ENCODE data around the gene AMACR.
"Not testable (repeated sequence)": the region's sequence is repeated elsewhere in the genome, so short reads cannot be mapped to it uniquely, and the experiment has no call there.

The AMACR gene

DNA sequence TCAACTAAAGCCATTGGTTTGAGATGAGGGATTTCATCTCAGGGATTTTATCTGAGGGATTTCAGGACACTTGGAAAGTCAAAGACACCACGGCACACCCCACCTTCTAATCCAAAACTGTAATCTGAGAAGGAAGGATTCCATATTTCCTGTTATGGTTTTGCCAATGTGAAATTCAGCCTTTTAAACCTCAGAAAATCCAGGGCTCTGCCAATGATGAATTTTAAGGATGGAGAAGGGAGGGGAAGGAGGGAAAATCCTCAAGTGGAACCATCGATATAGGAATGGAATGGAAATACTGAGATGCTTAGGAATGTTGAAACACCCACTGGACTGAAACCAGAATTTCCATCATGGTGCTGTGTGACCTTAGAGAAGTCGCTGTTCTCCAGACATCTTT lies 29.9 kb upstream of the AMACR start:
- no peak for DNase-seq (ENCODE audit: low spot score)

DNA sequence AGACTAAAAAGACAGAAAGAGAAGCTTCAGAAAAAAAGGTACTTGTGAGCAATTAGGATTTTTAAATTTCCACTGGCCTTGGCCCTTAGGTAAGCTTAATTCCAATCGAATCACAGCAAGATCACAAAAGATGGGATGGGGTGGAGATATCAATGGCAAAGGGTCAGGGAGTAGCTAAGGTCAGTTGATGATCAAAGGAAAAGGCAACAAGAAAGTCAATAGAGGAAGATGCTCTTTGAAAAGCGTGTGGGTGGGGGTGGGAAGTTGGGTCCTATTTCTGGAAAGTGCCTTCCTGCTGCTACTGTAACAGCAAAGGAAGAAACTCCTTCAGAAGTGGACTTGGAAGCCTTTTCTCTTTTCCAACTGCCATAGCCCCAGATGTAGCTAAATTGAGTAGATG lies 27.9 kb upstream of the AMACR start:
- no peak for DNase-seq (ENCODE audit: low spot score)

DNA sequence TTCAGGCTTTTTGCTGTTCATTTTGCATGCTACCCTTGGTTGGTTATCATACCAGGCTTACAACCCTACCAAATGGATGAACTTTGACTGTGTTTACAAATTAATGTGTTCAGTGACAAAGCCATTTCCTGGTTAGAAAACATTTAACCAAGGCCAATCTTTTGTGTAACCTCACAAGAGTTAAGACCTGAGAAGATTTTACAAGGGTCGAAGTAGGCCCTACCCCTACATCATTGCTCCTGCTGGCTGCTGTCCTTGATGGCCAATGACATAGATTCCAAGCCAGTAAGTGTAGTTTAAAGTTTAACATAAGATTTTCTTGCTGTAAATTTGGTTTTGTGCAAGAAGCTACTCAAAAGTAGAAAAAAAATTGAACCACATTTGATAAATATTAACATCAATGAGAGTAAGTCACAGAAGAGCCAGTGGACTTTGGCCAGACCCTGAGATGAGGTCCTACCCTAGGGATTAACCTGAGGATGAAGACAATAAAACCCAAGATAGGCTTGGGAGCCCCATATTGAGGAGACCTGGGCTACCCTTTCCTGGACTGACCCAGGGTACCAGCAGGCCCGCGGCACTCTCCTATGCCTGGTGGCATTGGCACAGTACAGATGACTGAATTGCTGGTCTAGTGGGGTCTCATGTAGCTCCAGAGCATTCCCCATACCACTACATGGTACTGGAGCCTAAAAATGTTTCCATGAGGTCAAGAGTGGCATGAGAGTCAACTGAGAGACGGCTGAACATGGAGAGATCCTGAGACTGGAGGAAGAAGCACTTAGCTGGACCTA lies 26.9 kb upstream of the AMACR start:
- no peak for DNase-seq (ENCODE audit: low spot score)

DNA sequence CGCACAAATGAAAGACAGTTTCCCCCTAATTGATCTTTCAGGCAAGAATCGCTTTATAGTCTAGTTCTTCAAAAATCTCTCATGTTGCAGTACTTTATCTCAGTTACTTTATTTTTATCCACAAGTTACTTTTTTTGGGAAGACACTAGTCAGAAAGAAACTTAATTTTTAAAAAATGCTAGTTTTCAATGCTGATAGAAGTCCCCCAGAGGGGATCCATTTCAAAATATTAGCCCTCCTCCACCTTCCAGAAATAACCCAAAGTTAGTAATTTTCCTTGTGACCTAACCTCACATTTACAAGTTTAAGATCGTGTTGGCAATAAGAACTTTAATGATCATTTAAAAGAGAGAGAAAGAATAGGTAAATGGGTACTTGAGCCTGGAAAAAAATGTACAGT lies 24.1 kb upstream of the AMACR start:
- no peak for DNase-seq (ENCODE audit: low spot score)

DNA sequence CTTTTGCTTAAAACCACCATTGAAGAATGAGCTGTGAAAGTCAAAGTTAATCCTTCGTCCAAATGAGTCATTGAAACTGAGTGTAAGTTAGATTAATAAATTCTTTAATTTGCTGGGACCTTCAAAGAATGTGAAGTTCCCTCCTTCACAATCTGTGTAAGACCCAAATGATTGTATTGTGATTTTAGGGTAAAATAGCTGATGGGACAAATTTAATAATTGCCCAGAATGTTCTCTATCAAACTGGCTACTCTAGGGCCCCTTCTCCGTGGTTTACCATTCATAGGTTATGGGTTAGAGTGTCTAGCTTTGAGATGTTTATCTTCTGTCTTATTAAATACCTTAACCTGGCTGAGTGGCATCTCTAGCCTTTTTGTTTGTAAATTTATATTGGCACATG lies 23.3 kb upstream of the AMACR start:
- no peak for DNase-seq (ENCODE audit: low spot score)

DNA sequence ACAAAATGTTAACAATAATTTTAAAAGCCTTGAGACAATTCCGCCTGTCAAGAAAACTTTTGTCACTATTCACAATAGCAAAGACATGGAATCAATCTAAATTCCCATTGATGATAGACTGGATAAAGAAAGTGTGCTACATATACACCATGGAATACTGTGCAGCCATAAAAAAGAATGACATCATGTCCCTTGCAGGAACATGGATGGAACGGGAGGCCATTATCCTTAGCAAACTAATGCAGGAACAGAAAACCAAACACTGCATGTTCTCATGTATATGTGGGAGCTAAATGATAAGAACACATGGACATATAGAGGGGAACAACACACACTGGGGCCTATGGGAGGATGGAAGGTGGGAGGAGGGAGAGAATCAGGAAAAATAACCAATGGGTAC lies 22.7 kb upstream of the AMACR start:
- DNase-seq (ENCODE audit: low spot score): not testable (repeated sequence)

DNA sequence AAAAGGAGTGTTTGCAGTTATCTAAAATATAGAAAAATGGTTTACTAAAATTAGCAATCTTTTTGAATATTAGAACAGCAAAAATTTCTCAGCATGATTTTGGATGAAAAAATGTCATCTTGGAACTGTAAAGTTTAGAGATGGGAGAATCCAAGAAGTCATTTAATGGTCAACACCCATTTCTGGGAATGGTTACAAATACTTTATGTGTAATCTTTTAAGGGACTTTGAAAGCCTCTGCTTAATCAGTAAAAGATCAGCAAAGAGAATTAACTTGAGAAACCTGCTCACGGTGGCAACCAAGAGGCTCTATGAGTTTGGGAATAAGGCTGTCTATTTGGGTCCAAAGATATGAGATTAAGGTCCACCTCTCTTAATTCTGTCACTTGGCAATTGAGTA lies 22.2 kb upstream of the AMACR start:
- no peak for DNase-seq (ENCODE audit: low spot score)

DNA sequence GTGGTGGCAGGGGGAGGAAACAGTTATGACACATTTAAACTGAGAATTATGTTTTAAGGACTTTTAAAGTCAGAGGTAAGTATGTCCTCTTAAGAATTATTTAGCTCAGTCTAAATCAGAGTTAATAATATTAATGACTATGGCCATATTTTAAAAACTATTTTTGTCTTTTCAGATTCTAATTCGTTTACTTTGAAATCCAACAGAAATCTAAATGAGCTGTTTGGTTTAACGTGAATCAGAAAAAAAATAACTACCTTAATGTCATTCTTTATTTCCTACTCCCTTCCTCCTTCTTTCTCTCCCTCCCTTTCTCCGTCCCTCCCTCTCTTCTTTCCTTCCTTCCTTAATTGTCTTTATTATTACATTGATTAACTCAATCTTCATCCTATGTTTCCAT lies 20.5 kb upstream of the AMACR start:
- no peak for DNase-seq (ENCODE audit: low spot score)

DNA sequence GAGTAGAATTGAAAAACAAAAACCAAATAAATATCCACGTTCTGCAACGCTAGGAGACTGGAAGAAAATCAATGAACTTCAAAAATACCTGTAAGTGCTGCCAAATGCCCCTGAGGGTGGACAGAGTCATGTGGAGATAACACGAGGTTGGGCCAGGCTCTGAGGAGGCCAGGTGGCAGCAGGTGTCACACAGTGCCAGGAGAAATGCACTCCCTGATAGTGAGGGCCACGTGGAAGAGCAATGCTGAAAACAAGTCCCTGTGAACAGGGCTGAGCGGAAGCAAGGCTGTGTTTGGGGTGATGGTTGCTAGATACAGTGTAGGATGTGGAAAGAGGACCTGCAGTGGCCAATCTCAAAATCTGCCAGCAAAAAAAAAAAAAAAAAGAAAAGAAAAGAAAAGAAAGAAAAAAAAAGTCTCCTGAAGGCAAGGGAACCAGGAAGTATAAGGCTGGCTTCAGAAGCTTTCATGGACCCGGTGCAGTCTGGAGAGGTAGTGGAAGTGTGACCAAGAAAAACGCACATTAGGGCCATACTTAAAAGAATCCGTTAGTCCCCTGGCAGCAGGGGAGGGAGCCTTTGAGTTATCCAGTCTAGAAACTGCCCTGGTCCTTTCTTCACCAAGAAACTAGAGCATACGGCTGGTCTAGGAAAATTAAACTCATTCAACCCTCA lies 18.4 kb upstream of the AMACR start:
- no peak for DNase-seq (ENCODE audit: low spot score)

DNA sequence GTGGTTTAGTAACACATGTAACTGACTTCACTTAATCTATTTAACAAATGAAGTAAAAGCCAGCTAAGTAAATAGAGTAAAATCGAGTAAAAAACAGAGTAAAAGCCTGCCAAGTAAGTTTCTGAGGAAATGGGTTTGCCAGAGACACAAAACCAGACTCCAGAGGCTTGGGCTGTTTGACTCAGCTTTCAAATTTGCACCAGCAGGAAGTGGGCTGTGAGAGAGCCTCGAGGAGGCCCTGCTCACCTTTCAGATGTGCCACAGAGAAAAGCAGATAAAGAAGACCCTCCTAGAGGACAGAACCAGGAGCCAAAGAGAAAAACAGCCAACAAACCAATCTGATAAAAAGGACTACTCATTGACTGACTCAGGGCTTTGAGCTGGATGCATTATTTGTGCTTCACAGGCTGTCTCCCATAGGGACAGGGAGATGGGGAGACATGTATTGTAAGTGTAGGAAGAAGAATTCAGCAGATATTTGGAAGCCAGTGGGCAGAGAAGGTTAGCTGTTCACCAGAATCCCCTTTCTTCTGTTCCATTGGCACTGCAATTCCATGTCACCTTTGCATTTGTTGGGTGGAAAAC lies 14.4 kb upstream of the AMACR start:
- no peak for DNase-seq (ENCODE audit: low spot score)

DNA sequence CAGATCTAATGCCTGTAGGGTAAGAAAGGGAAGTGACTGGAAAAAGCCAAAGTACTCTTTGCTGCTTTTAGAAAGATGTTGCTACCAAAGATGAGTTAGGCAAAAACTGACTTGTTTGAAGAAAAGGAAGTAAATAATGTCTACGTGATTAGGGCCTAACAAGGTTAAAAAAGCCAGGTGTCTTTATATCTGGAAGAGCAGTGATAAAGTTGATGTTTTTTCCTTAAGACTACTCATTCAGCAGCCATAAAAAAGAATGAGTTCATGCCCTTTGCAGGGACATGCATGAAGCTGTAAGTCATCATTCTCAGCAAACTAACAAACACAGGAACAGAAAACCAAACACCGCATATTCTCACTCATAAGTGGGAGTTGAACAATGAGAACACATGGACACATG lies 13.5 kb upstream of the AMACR start:
- DNase-seq (ENCODE audit: low spot score): no peak

DNA sequence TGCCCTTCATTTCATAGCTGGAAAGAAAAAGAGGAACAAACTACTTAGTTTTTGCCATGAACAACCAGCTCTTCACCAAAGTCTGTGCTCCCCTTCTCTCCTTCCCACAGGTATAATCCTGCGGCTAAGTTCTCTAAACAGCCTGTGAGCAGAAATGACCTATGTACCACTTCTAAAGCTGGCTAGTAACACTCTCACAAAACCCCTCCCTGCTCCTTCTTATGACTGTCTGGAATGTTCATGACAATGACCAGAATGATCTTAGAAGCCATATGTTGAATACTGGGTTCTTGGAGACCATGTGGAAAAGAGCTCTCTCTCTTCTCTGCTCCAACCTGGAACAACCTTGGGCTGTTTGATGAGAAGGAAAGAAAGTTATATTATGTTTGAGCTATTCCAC lies 12.9 kb upstream of the AMACR start:
- no peak for DNase-seq (ENCODE audit: low spot score)

DNA sequence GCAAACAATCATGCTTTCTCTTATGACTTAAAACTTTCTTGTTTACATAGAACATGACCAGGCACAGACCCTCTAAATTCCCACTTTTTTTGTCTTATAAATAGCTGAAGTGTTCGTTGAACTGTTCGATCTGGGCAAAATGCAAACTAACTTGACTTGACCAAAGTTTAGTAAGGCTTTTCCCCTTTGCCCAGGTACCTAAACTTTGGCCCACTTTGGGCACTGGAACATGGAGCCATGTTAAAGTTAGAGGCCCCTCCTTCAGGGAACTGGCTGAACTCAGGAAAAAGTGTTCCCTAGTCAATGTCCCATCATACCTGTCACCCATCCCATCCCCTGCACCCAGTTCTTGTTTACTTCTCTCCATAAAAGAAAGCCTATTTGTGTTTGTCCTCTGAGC lies 9.4 kb upstream of the AMACR start:
- DNase-seq (ENCODE audit: low spot score): no peak

DNA sequence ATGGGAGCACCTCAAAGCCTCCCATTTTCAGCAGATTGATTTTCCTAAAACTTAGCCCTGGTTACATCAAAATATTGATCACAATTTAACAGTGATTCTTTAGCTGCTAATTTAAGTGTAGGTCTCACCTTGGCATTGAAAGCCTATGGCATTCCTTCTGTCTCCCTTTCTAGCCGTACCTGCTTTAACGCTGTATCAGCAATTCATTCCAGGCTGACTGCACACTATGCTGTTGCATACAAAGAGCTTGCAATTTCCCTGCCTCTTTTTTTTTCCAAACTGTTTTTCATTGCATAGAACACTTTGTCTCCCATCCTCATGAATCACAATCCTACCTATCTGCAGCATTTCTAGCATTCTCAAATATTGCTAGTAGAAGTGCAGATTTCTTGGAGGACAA lies 8.9 kb upstream of the AMACR start:
- DNase-seq (ENCODE audit: low spot score): no peak

DNA sequence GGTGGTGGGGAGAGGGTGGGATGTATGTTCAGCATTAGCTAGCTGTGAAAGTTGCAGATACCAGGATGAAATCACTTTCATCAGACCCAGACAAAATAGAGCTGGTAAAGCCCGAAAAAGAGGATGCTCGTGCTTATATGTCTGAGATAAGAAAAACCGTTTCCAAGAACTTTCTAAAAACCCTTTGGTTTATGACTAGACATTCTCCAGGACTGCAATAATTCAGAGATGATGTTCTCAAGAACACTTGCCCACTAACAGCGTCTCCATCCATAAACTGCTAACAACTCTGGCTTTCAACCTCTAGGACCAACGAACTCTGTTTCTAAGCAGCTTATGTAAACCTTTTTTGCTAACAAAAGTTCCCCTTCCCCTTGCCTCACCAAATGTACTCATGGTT lies 8.4 kb upstream of the AMACR start:
- DNase-seq (ENCODE audit: low spot score): no peak

DNA sequence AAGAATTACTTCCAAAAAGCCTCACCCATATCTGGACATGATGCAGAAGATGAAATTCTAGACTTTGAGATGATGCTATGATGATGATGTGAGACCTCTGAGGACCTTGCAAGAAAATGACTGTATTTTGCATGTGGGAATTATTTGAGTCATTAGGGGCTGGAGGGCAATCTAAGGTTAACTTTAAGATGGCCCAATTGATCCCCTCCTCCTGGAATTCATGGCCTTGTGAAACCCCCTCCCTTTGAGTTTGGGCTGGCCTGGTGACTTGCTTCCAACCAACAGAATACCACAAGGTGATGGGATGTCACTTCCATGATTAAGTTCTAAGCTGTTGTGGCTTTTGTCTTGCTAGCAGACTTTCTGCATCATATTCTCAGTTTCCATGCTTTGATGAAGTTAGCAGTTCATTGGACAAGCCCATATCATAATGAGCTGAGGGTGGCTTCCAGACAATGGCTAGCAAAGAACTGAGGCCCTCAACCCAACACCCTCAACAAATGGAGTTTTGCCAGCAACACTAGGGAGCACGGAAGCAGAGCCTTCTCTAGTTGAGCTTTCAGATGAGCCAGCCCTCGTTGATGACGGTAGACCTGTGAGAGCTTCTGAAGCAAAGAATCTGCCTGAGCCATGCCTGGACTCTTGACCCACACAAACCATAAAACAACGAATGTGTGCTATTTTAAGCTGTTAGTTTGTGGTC lies 7.4 kb upstream of the AMACR start:
- DNase-seq (ENCODE audit: low spot score): no peak

DNA sequence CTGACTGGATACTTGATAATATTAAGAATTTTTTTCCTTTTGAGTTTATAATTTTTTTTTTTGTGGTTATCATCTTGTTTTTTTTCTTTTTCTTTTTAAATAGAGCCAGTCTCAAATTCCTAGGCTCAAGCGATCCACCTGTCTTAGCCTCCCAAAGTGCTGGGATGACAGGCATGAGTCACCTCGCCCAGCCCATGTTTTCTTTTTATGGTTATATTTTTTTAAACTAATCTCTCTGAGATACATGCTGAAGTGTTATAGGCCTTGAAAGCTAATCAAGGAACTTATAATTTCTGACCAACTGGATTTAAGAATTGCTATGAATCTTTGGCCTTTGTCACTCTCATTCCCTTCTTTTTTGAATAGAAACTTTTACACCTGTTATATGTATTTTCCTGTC lies 6.8 kb upstream of the AMACR start:
- DNase-seq (ENCODE audit: low spot score): no peak

DNA sequence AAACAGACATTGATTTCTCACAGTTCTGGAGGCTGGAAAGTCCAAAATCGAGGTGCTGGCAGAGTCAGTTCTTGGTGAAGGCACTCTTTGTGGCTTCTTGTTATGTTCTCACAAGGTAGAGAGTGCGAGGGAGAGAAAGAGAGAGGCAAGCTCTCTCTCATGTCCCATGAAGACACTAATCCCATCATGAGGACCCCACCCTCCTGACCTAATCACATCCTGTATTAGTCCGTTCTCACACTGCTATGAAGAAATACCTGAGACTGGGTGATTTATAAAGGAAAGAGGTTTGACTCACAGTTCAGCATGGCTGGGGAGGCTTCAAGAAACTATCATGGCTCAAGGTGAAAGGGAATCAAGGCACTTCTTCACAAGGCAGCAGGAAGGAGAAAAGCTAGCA lies 5.7 kb upstream of the AMACR start:
- DNase-seq (ENCODE audit: low spot score): no peak

DNA sequence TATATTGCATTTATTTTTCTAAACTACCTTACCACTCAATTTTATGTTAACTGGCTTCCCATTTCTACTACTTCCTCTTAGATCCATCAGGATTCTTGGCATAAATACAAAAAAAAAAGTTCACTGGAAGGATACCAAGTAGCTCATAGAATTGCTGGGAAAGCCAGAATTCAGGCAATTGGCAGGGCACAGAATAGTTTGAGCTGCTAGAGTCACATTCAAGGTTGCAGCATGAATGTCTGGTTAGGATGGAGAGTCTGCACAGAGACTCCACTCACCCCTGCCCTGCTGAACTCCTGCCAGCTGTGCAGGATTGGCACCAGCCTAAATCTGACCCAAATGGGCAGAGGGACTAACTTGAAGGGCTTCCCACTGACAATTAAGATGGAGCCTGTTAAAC lies 4.9 kb upstream of the AMACR start:
- peak; percentile 29 for DNase-seq (ENCODE audit: low spot score)

DNA sequence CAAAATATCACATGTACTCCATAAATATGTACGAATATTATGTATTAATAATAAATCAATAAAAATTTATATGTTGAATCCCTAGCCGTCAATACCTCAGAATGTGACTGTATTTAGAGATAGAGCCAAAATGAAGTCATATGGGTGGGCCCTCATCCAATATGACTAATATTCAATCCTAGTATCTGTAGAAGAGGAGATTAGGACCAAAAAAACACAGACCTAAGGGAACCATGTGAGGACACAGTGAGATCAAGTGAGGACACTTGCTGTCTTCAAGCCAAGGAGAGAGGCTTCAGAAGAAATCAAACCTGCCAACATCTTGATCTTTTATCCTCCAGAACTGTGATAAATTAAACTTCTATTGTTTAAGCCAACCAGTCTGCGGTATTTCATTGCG lies 3.7 kb upstream of the AMACR start:
- peak; percentile 13 for DNase-seq (ENCODE audit: low spot score)

DNA sequence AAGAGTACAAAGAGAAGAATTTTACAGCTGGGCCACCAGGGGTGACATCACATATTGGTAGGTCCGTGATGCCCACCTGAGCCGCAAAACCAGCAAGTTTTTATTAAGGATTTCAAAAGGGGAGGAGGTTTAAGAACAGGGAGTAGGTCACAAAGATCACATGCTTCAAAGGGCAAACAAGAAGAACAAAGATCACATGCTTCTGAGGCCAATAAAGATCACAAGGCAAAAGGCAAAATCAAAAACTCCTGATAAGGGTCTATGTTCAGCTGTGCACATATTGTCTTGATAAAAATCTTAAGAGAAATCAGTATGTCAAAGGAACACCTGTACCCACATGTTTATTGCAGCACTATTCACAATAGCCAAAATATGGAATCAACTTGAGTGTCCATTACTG lies 2.3 kb upstream of the AMACR start:
- not testable (repeated sequence) for DNase-seq (ENCODE audit: low spot score)

DNA sequence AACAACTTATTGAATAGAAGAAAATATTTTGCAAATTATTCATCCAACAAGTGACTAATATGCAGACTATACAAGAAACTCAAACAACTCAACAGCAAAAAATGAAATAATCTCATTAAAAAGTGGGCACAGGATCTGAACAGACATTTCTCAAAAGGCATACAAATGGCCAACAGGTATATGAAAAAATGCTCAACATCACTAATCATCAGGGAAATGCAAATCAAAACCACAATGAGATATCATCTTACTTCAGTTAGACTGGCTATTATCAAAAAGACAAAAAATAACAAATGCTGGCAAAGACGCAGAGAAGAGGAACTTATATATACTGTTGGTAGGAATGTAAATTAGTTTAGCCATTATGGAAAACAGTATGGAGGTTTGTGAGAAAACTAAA lies 1.8 kb upstream of the AMACR start:
- DNase-seq (ENCODE audit: low spot score): no peak

DNA sequence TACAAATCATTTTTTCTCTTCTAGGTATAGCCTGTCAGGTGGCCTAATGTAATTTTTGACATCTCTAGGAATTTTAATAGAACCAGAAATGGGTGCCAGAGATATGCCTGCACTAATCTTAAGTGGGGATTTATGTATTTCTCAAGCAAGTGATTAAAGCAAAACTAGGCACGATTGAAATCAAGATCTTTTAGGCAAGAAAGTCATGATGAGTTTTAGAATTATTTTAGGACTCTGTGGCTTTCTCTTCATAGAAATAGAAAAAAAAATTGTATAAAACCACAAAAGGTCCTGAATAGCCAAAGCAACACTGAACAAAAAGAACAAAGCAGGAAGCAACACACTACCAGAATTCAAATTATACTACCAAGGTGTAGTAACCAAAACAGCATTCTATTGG lies 952 bp upstream of the AMACR start:
- DNase-seq (ENCODE audit: low spot score): no peak

Measured in GM03348 (cell line).